ENCODE results near the gene FHAD1.

FHAD1 gene

GRCh38 chr1:15348648-15349047 lies 101.6 kb downstream of the FHAD1 start:
- DNase-seq: no peak

GRCh38 chr1:15349133-15349532 lies 102.1 kb downstream of the FHAD1 start:
- no peak for DNase-seq

GRCh38 chr1:15350151-15350550 lies 103.1 kb downstream of the FHAD1 start:
- no peak for DNase-seq

GRCh38 chr1:15350551-15351200 lies 103.7 kb downstream of the FHAD1 start:
- no peak for DNase-seq

- DNase-seq: no peak
Observed at GRCh38 chr1:15351310-15351709, 104.3 kb downstream of the FHAD1 start.

- peak; percentile 27 for DNase-seq
Observed at GRCh38 chr1:15352128-15352957, 105.3 kb downstream of the FHAD1 start.

GRCh38 chr1:15353839-15354579 lies 107.0 kb downstream of the FHAD1 start:
- no peak for DNase-seq

- DNase-seq: no peak
Observed at GRCh38 chr1:15354580-15354965, 107.5 kb downstream of the FHAD1 start.

GRCh38 chr1:15355968-15356625 lies 109.1 kb downstream of the FHAD1 start:
- DNase-seq: no peak

GRCh38 chr1:15357612-15358207 lies 110.7 kb downstream of the FHAD1 start:
- DNase-seq: no peak

- no peak for DNase-seq
Observed at GRCh38 chr1:15358565-15359133, 111.6 kb downstream of the FHAD1 start.

GRCh38 chr1:15360700-15361099 lies 113.7 kb downstream of the FHAD1 start:
- no peak for DNase-seq

GRCh38 chr1:15362096-15362736 lies 115.2 kb downstream of the FHAD1 start:
- no peak for DNase-seq

GRCh38 chr1:15362737-15363128 lies 115.7 kb downstream of the FHAD1 start:
- peak; percentile 38 for DNase-seq

GRCh38 chr1:15364740-15365139 lies 117.7 kb downstream of the FHAD1 start:
- DNase-seq: no peak

GRCh38 chr1:15368888-15369287 lies 121.9 kb downstream of the FHAD1 start:
- no peak for DNase-seq

GRCh38 chr1:15370268-15370667 lies 123.2 kb downstream of the FHAD1 start:
- no peak for DNase-seq

GRCh38 chr1:15370781-15371520 lies 123.9 kb downstream of the FHAD1 start:
- DNase-seq: no peak

- no peak for DNase-seq
Observed at GRCh38 chr1:15371610-15372545, 124.9 kb downstream of the FHAD1 start.

GRCh38 chr1:15378729-15379128 lies 131.7 kb downstream of the FHAD1 start:
- DNase-seq: no peak

Measured in inflammatory macrophage treated with lipopolysaccharide for 4 hours (primary cell).